Neural progenitor cell (in vitro differentiated cells): ENCODE results near the gene GRB2.

Source experiments
- CTCF ChIP-seq: fragments of 200-600 bp; sonication (generic); IDR thresholded peaks from 2 replicates; pipeline ENCODE4 v1.5.1; 2017; ENCODE audit warnings: antibody characterized with exemption, mild to moderate bottlenecking
- EZH2 ChIP-seq: fragments of 200-600 bp; sonication (generic); IDR thresholded peaks from 2 replicates; pipeline ENCODE4 v1.6.1; 2017; ENCODE audit warnings: antibody characterized with exemption, mild to moderate bottlenecking, moderate library complexity
- EZH2phosphoT487 ChIP-seq: fragments of 200-600 bp; sonication (generic); IDR thresholded peaks from 2 replicates; pipeline ENCODE4 v1.6.1; 2017; ENCODE audit warnings: antibody characterized with exemption

DNA sequence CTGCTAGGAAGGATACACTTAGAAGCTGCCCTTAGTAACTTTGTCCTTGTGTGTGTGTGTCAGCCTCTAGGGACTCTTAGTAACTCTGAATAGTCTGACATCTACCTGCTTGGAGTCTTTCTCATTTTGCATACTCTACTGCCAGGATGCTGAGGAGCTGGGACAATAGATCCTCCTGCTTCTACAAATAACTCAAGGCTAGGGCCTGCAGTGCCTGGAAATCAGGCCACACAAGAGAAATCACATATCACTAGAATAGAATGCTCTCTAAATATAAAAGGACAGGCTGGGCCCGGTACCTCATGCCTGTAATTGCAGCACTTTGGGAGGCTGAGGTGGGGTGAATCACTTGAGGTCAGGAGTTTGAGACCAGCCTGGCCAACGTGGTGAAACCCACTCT is 77.7 kb downstream of the GRB2 start:
- TF ChIP-seq CTCF: no peak
- TF ChIP-seq EZH2phosphoT487: no peak
- no peak for TF ChIP-seq EZH2
